Hepatocyte (in vitro differentiated cells): ENCODE results near the gene DENND1A. TPM values are rescaled to one million over a fixed set of nuclear protein-coding genes. Genes with fewer than 3 reads are reported as not detected.

ENCODE experiments used
- DNase-seq: peaks from one replicate; pipeline ENCODE4 v3.0.0-alpha.2; 2016; ENCODE audit warnings: low spot score
- H2AFZ ChIP-seq: fragments of 200-600 bp; sonication (generic); 2 replicates; pipeline ENCODE4 v1.6.0; 2016; ENCODE audit warnings: antibody characterized with exemption, mild to moderate bottlenecking
- H3K27ac ChIP-seq: fragments of 200-600 bp; sonication (generic); 2 replicates; pipeline ENCODE4 v1.5.1; 2016; ENCODE audit warnings: mild to moderate bottlenecking
- H3K27me3 ChIP-seq: fragments of 200-600 bp; sonication (generic); 2 replicates; pipeline ENCODE4 v1.6.1; 2016
- H3K36me3 ChIP-seq: fragments of 200-600 bp; sonication (generic); replicated peaks from 2 replicates; pipeline ENCODE4 v1.5.1; 2016; ENCODE audit warnings: low read depth; ENCODE audit not compliant: insufficient read depth
- H3K4me1 ChIP-seq: fragments of 200-600 bp; sonication (generic); 2 replicates; pipeline ENCODE4 v1.5.1; 2016; ENCODE audit warnings: mild to moderate bottlenecking, moderate library complexity; ENCODE audit not compliant: insufficient read depth
- H3K4me2 ChIP-seq: fragments of 200-600 bp; sonication (generic); 2 replicates; pipeline ENCODE4 v1.6.0; 2016
- H3K4me3 ChIP-seq: fragments of 200-600 bp; sonication (generic); 2 replicates; pipeline ENCODE4 v1.5.1; 2016; ENCODE audit warnings: mild to moderate bottlenecking
- H3K79me2 ChIP-seq: fragments of 200-600 bp; sonication (generic); 2 replicates; pipeline ENCODE4 v1.6.0; 2017; ENCODE audit warnings: mild to moderate bottlenecking
- H3K9me2 ChIP-seq: fragments of 200-600 bp; sonication (generic); replicated peaks from 2 replicates; pipeline ENCODE4 v1.6.0; 2017; ENCODE audit warnings: mild to moderate bottlenecking; ENCODE audit not compliant: insufficient read depth
- H3K9me3 ChIP-seq: fragments of 200-600 bp; sonication (generic); 2 replicates; pipeline ENCODE4 v1.5.1; 2016; ENCODE audit warnings: low read depth, mild to moderate bottlenecking
- H4K20me1 ChIP-seq: fragments of 200-600 bp; sonication (generic); 2 replicates; pipeline ENCODE4 v1.6.0; 2016; ENCODE audit warnings: mild to moderate bottlenecking; ENCODE audit not compliant: insufficient read depth, poor library complexity, severe bottlenecking
- EZH2 ChIP-seq: fragments of 200-600 bp; sonication (generic); IDR thresholded peaks from 2 replicates; pipeline ENCODE4 v1.6.1; 2016; ENCODE audit warnings: antibody characterized with exemption, mild to moderate bottlenecking, borderline replicate concordance
- EZH2phosphoT487 ChIP-seq: fragments of 200-600 bp; sonication (generic); IDR thresholded peaks from one replicate; pipeline ENCODE4 v1.6.1; 2018; ENCODE audit warnings: antibody characterized with exemption, mild to moderate bottlenecking, low read depth, moderate library complexity; ENCODE audit not compliant: unreplicated experiment, severe bottlenecking
- WGBS: methylation state at CpG from one replicate; pipeline ENCODE4 v1.1.6; 2016; ENCODE audit warnings: low lambda C conversion rate; ENCODE audit errors: missing lambda C conversion rate; 5-methylcytosine and 5-hydroxymethylcytosine counted together
- polyA plus RNA-seq: library from polyadenylated mRNA; unstranded; fragments of >200 nt; fragmentation: Nextera tagmentation; extraction: Ambion mirVana; gene quantifications from 2 replicates; pipeline ENCODE4 v1.2.1, GENCODE V29; 2016
- total RNA-seq: library from RNA; depleted of rRNA; stranded (reverse); fragments of >200 nt; gene quantifications from 2 replicates; pipeline ENCODE4 v1.2.3, GENCODE V29; 2014
- TF ChIP-seq, protein P1 (sequence below): fragments of 200-600 bp; sonication (generic); IDR thresholded peaks from 2 replicates; pipeline ENCODE4 v1.5.1; 2016; ENCODE audit warnings: antibody characterized with exemption, mild to moderate bottlenecking; ENCODE audit not compliant: poor library complexity

DENND1A gene
- total and polyA plus RNA-seq, 2 experiments from 2014 or later, result 24.0 to 28.9 TPM

DNA sequence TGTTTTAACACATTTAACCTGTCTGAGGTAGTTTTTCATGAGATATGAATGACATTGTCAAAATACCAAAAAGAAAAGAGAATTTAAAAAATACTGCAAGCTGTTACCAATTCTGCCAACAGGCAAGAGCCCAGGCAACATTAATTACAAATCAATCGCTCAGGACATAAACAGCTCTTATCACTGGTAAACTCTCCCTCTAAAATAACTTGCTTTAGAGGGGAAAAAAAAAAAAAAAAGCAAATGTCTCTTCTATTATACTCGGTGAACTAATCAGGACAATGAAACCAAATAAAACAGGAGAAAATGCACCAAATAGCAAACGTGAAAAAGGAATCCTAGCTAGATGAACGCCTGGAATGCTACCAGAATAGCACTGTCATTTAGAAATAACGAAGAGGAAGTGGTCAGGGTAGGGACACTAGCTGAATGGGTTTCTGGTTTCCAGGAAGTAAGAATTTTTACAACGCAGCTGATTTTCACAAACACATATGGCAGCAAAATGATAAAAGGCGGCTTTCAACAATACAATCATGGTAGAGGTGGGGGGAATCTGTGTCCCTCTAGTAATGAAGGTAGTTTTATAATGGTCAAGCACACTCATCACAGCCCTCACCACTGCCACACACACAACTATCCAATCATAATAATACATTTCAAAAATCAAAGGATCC is 94.9 kb downstream of the DENND1A start:
- DNase-seq, result no peak
- Histone ChIP-seq H3K27ac (no peak overlapping the region), H3K79me2 (peaks cover 40% of the 10 kb centered on the region), H4K20me1 (peaks cover 3% of the 10 kb centered on the region), H2AFZ (no peak overlapping the region), H3K27me3 (no peaks in the 10 kb centered on the region), H3K4me3 (no peak overlapping the region), H3K36me3 (no peaks in the 10 kb centered on the region), H3K4me2 (peak overlapping the region; percentile 26), H3K9me2 (no peaks in the 10 kb centered on the region), H3K9me3 (peaks cover 2% of the 10 kb centered on the region), H3K4me1 (no peaks in the 10 kb centered on the region)
- TF ChIP-seq, protein P1, sequence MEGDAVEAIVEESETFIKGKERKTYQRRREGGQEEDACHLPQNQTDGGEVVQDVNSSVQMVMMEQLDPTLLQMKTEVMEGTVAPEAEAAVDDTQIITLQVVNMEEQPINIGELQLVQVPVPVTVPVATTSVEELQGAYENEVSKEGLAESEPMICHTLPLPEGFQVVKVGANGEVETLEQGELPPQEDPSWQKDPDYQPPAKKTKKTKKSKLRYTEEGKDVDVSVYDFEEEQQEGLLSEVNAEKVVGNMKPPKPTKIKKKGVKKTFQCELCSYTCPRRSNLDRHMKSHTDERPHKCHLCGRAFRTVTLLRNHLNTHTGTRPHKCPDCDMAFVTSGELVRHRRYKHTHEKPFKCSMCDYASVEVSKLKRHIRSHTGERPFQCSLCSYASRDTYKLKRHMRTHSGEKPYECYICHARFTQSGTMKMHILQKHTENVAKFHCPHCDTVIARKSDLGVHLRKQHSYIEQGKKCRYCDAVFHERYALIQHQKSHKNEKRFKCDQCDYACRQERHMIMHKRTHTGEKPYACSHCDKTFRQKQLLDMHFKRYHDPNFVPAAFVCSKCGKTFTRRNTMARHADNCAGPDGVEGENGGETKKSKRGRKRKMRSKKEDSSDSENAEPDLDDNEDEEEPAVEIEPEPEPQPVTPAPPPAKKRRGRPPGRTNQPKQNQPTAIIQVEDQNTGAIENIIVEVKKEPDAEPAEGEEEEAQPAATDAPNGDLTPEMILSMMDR, result no peak
- TF ChIP-seq EZH2phosphoT487 (no peak), EZH2 (no peak)
- 48% methylated on average over 7 of the region's 7 CpGs for WGBS

GRCh38 chr9:123834218-123834888 is 95.6 kb downstream of the DENND1A start:
- Histone ChIP-seq H4K20me1 (peaks cover 3% of the 10 kb centered on the region), H3K4me3 (no peak overlapping the region), H3K4me1 (no peaks in the 10 kb centered on the region), H3K9me3 (peaks cover 6% of the 10 kb centered on the region), H3K9me2 (no peaks in the 10 kb centered on the region), H3K79me2 (peaks cover 39% of the 10 kb centered on the region), H3K27ac (no peak overlapping the region), H2AFZ (no peak overlapping the region), H3K27me3 (no peaks in the 10 kb centered on the region), H3K36me3 (no peaks in the 10 kb centered on the region), H3K4me2 (peak overlapping the region; percentile 26)
- TF ChIP-seq EZH2, result no peak
- TF ChIP-seq EZH2phosphoT487, result no peak
- TF ChIP-seq, protein P1, result no peak
- 65% methylated on average over 7 of the region's 7 CpGs for WGBS
- DNase-seq, result no peak

DNA sequence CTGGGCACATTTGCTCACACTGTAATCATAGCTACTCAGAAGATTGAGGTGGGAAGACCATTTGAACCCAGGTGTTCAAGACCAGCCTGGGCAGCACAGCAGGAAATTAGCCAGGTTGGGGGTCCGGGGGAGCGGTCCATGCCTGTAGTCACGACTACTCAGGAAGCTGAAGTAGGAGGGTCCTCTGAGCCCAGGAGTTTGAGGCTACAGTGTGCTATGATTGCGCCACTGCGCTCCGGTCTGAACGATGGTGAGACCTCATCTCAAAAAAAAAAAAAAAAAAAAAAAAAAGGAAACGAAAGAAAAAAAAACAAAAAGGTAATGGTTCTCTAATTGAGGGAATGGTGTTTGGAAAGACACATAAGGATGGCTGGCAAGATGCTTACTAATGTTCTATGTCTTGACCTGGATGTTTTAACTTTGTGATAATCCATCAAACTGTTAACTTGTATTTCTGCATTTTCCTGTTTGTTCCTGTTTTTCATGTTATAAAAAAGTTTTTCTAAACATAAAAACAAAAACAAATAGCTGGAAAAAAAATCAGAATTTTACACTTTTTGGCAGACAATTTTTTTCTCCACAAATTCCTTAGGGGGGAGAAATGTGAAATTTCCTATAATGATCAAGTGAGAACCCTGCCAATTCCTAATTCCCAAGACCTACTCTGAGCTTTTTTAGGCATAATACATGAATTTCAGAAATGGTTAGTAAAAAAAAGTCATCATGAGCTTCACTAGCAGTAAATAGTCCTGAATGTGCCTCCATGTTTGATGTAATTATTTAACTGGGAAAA is 96.9 kb downstream of the DENND1A start:
- Histone ChIP-seq H3K9me3 (peaks cover 6% of the 10 kb centered on the region), H3K36me3 (no peaks in the 10 kb centered on the region), H3K27ac (no peak overlapping the region), H3K27me3 (no peaks in the 10 kb centered on the region), H3K79me2 (peaks cover 30% of the 10 kb centered on the region), H3K4me2 (no peak overlapping the region), H3K4me1 (no peaks in the 10 kb centered on the region), H2AFZ (no peak overlapping the region), H4K20me1 (peaks cover 3% of the 10 kb centered on the region), H3K4me3 (no peak overlapping the region), H3K9me2 (no peaks in the 10 kb centered on the region)
- WGBS, result 97% methylated on average over 8 of the region's 8 CpGs
- DNase-seq, result no peak
- TF ChIP-seq, protein P1, result no peak
- TF ChIP-seq EZH2phosphoT487, result no peak
- no peak for TF ChIP-seq EZH2
